ENCODE data around the gene SFMBT2. TPM values are rescaled to one million over a fixed set of nuclear protein-coding genes. Genes with fewer than 3 reads are reported as not detected.

The SFMBT2 gene
- total RNA-seq, 1 experiment from 2014 or later = 0.02 TPM

DNA sequence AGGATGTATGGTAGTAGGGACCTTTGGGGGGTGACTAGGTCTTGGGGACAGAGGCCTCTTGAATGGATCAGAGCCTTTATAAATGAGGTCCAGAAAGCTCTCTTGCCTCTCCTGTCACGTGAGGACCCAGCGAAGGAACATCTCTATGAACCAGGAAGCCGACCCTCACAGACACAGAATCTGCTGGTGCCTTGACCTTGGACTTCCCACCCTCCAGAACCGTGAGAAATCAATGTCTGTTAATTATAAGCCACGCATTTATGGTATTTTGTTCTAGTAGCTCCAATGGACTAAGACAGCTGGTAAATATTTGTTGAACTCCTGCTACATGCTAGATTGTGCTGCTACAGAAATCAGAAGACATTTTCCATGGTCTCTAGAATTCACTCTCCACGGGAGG lies 276.9 kb downstream of the SFMBT2 start:
- POLR2A ChIA-PET = no interaction called here
- RAD21 ChIA-PET (ENCODE audit: low non-redundant PET in 1 of 2, low total read pairs in 2 of 2, uncharacterized antibody in 2 of 2, unreplicated experiment in 2 of 2) = no interaction called here
- CTCF ChIA-PET = no interaction called here
- Histone ChIP-seq H4K20me1 (ENCODE audit: insufficient read depth) (no peaks in the 10 kb centered on the region), H3K9me3 (ENCODE audit: control insufficient read depth in 1 of 2, insufficient read depth in 1 of 2, low read depth in 1 of 2, low read length in 2 of 2) (no peaks in the 10 kb centered on the region), H3K4me1 (ENCODE audit: control insufficient read depth in 1 of 2, insufficient read depth in 2 of 2, low read length in 2 of 2) (no peaks in the 10 kb centered on the region), H3K9ac (ENCODE audit: low read length) (no peak overlapping the region), H3K9me2 (ENCODE audit: insufficient read depth) (no peaks in the 10 kb centered on the region), H3K27ac (ENCODE audit: low read depth, low read length) (no peak overlapping the region), H3K36me3 (ENCODE audit: control insufficient read depth in 1 of 2, insufficient read depth in 2 of 2, low read length in 2 of 2) (no peaks in the 10 kb centered on the region), H3K4me2 (ENCODE audit: low read length) (no peak overlapping the region), H3K4me3 (replicated peaks in 1 of 2; ENCODE audit: low read depth in 1 of 2, low read length in 2 of 2) (no peak overlapping the region), H3K27me3 (ENCODE audit: insufficient read depth, low read length) (no peaks in the 10 kb centered on the region), H3K79me2 (ENCODE audit: insufficient read depth, low read length) (no peaks in the 10 kb centered on the region), H2AFZ (ENCODE audit: low read depth, low read length, poor library complexity, severe bottlenecking) (no peak overlapping the region)
- ATAC-seq = no peak
- BruUV-seq (replicated peaks) = no TSS peak
- TF ChIP-seq TCF7L2 (IDR thresholded peaks at IDR 0.05; ENCODE audit: borderline replicate concordance, extremely low read depth, insufficient read depth, insufficient read length) (no peak), CBX3 (IDR thresholded peaks at IDR 0.05; ENCODE audit: low read depth) (no peak), EZH2phosphoT487 (IDR thresholded peaks at IDR 0.05; ENCODE audit: borderline replicate concordance) (no peak), ZBTB33 (IDR thresholded peaks at IDR 0.05; ENCODE audit: extremely low read depth, insufficient replicate concordance, low read length) (no peak)
- DNase-seq (ENCODE audit: low read depth, low spot score) = no peak
- intact Hi-C loops (cut with micrococcal nuclease) = no loop called here

DNA sequence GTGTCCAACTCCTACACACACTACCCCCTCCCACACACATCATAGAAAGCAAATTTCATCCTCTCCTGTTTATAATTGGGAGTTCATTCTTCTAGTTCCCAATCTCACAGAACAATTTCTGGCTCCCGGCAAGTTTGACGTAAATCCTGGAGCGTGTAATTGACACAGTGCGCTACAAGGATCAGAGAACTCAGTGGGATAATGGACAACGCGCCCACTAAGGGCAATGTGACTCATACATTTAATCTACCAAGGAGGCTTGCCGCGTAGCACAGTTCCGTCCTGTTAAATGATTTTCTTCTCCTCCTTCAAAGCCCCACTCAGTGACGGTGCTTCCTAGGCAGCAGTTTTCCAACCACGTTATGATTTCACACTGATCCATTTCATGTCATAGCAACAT lies 277.6 kb downstream of the SFMBT2 start:
- Histone ChIP-seq H4K20me1 (ENCODE audit: insufficient read depth) (no peaks in the 10 kb centered on the region), H3K79me2 (ENCODE audit: insufficient read depth, low read length) (no peaks in the 10 kb centered on the region), H3K4me1 (ENCODE audit: control insufficient read depth in 1 of 2, insufficient read depth in 2 of 2, low read length in 2 of 2) (no peaks in the 10 kb centered on the region), H3K4me2 (ENCODE audit: low read length) (no peak overlapping the region), H3K4me3 (replicated peaks in 1 of 2; ENCODE audit: low read depth in 1 of 2, low read length in 2 of 2) (no peak overlapping the region), H2AFZ (ENCODE audit: low read depth, low read length, poor library complexity, severe bottlenecking) (no peak overlapping the region), H3K36me3 (ENCODE audit: control insufficient read depth in 1 of 2, insufficient read depth in 2 of 2, low read length in 2 of 2) (no peaks in the 10 kb centered on the region), H3K27ac (ENCODE audit: low read depth, low read length) (no peak overlapping the region), H3K9me3 (ENCODE audit: control insufficient read depth in 1 of 2, insufficient read depth in 1 of 2, low read depth in 1 of 2, low read length in 2 of 2) (no peaks in the 10 kb centered on the region), H3K9ac (ENCODE audit: low read length) (no peak overlapping the region), H3K9me2 (ENCODE audit: insufficient read depth) (no peaks in the 10 kb centered on the region), H3K27me3 (ENCODE audit: insufficient read depth, low read length) (no peaks in the 10 kb centered on the region)
- CTCF ChIA-PET = no interaction called here
- no peak for ATAC-seq
- intact Hi-C loops (cut with micrococcal nuclease) = no loop called here
- POLR2A ChIA-PET = no interaction called here
- BruUV-seq (replicated peaks) = no TSS peak
- TF ChIP-seq SP1 (IDR thresholded peaks at IDR 0.05; ENCODE audit: low read depth) = no peak
- TF ChIP-seq TCF7L2 (IDR thresholded peaks at IDR 0.05; ENCODE audit: borderline replicate concordance, extremely low read depth, insufficient read depth, insufficient read length) = no peak
- TF ChIP-seq CEBPB (IDR thresholded peaks at IDR 0.05; ENCODE audit: low read depth) = no peak
- TF ChIP-seq FOSL1 (IDR thresholded peaks at IDR 0.05; ENCODE audit: low read depth) = no peak
- no peak for TF ChIP-seq POLR2AphosphoS5 (IDR thresholded peaks at IDR 0.05; ENCODE audit: low read depth, low read length)
- RAD21 ChIA-PET (ENCODE audit: low non-redundant PET in 1 of 2, low total read pairs in 2 of 2, uncharacterized antibody in 2 of 2, unreplicated experiment in 2 of 2) = no interaction called here
- no peak for DNase-seq (ENCODE audit: low read depth, low spot score)

Data from HCT116 (cell line).